GM12801 (cell line): ENCODE data around the gene TMEM240.

Experiments used
- TF ChIP-seq, protein P1 (sequence below): IDR thresholded peaks from one replicate; pipeline ENCODE4 v1.5.1; 2011; ENCODE audit warnings: control low read depth; ENCODE audit not compliant: insufficient read length; ENCODE audit errors: extremely low read depth

The TMEM240 gene

DNA sequence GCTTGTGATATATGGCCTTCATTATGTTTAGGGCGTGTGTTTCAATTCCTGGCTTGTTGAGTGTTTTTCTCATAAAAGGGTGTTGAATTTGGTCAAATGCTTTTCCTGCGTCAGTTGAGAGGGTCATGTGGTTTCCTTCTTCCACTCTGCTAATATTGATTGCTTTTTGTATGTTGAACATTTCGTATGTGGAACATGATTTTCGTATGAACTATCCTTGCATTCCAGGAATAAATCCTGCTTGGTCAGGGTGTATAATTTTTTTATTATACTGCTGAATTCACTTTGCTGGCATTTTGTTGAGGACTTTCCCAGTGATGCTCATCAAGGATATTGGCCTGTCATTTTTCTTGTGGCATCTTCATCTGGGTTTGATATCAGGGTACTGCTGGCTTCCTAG is 33.1 kb downstream of the TMEM240 start:
- TF ChIP-seq, protein P1, sequence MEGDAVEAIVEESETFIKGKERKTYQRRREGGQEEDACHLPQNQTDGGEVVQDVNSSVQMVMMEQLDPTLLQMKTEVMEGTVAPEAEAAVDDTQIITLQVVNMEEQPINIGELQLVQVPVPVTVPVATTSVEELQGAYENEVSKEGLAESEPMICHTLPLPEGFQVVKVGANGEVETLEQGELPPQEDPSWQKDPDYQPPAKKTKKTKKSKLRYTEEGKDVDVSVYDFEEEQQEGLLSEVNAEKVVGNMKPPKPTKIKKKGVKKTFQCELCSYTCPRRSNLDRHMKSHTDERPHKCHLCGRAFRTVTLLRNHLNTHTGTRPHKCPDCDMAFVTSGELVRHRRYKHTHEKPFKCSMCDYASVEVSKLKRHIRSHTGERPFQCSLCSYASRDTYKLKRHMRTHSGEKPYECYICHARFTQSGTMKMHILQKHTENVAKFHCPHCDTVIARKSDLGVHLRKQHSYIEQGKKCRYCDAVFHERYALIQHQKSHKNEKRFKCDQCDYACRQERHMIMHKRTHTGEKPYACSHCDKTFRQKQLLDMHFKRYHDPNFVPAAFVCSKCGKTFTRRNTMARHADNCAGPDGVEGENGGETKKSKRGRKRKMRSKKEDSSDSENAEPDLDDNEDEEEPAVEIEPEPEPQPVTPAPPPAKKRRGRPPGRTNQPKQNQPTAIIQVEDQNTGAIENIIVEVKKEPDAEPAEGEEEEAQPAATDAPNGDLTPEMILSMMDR: no peak

DNA sequence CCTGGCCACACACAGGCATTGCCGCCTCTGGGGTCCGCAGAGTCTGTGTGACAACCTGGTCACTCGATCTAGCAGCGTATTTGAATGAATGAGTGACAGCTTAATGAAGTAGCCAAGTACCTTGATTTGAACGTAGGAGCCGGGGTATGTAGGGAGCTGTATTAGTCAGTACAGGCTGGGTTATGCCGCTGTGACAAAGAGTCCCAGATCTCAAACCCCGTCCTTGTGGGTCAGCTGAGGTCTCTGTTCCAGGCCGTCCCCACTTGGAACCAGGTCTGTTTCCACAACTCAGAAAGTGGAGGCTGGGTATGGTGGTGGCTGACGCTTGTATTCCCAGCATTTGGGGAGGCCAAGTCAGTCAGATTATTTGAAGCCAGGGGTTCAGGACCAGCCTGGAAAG is 48.8 kb downstream of the TMEM240 start:
- TF ChIP-seq, protein P1: no peak

DNA sequence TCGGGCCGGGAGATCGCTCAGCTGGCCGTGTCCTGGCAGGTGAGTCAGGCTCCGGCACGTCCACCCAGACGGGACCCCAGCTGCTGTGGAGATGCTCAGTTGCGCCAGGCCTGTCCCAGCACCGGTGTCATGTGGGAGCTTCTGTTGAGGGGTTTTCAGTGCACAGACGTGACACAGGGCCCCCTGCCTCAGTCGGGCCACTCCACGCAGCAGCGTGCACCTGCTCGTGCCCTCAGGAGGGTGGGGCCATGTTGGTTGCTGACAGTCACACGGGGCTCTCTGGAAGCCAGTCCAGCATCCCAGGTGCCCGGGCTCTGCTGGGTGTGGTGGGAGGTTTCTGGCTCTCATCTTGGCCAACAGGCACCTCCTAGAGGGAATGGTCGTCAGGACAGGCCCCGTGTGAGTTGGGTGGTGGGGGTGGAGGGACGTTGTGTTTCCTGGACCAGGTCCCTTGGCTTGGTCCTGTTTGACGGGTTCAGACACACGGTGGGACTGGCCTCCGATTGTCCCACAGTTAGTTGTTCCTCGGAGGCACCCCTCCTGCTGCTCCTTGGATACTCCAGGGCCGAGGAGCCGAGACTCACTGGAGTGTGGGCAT is 49.7 kb downstream of the TMEM240 start:
- TF ChIP-seq, protein P1: no peak

DNA sequence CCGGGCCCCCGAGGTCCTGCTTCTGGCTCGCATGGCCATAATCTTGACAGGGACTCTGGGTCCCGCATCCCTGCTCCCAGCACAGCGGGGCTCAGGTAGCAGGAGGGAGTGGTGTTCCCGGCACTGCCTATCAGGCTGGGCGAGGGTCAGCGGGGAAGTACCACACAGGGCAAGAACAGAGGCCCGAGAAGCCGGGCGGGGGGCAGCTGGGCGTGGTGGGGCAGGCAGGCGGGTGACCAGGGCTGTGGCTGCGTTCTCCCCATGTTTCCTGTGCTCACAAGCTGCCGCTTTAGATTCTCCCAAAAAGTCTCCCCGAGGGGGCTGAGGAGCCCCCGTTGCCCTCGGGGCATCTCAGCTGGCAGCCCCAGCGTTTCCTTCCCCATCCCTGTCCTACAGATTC is 50.6 kb downstream of the TMEM240 start:
- TF ChIP-seq, protein P1: no peak

DNA sequence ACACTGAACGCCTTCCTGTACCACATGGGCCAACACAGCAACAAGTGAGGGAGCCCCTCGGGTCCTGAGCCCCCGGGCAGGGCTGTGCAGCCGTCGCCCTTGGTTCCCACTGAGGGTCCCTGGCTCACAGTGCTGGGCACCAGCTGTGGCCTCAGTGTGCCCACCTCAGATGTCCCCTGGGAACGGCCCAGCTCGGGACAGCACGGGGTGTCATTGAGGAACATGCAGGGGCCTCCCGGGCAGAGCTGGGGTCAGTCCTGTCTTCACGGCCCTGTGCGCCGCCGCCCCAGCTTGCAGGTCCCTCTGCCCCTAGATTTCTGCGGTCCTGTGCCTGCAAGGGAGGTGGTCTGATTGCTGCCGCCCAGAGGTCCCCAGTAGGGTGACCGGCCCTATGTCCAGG is 51.2 kb downstream of the TMEM240 start:
- TF ChIP-seq, protein P1: no peak

DNA sequence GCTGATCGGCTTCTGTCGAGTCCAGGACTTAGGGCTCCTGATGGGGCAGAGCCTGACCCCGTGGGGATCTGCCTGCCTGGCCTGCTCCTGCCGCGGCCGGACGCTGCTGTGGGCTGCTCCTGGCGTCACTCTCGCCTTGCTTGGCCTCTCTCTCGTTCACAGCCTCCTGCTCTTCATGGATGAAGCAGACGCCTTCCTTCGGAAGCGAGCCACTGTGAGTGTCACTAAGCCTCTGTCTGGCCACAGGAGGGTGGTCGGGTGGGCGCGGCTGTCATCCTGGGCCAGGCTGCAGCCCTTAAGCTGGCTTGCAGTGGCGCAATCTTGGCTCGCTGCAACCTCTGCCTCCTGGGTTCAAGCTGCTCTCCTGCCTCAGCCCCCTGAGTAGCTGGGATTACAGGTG is 52.7 kb downstream of the TMEM240 start:
- TF ChIP-seq, protein P1: no peak
